Transverse colon (tissue), 4 donors: Measurements from ENCODE around the gene RET. TPM values are rescaled to one million over a fixed set of nuclear protein-coding genes. Genes with fewer than 3 reads are reported as not detected.
A peak's percentile ranks its signal among the peaks of the same experiment; 100 is the strongest.

Experiments used
- DNase-seq: peaks from one replicate; pipeline ENCODE4 v3.0.0-alpha.2; 2019
- H3K27ac ChIP-seq, 4 donors: fragments of 200-600 bp; sonication (generic); 2 replicates each; pipeline ENCODE4 v1.5.1; 2016 to 2018; ENCODE audit warnings: inconsistent platforms in 4 of 4
- H3K27me3 ChIP-seq: fragments of 200-600 bp; sonication (generic); 2 replicates; pipeline ENCODE4 v1.5.1; 2017; ENCODE audit warnings: inconsistent platforms
- H3K36me3 ChIP-seq, 4 donors: fragments of 200-600 bp; sonication (generic); 2 replicates each; pipeline ENCODE4 v1.5.1; 2017 to 2019; ENCODE audit warnings: inconsistent platforms in 4 of 4
- H3K4me1 ChIP-seq, 4 donors: fragments of 200-600 bp; sonication (generic); 2 replicates each; pipeline ENCODE4 v1.5.1; 2017 to 2020; ENCODE audit warnings: inconsistent platforms in 4 of 4
- H3K4me3 ChIP-seq, 4 donors: fragments of 200-600 bp; sonication (generic); 1 replicate in 1 of 4; 2 replicates in 3 of 4; pipeline versions ENCODE4 v1.5.1 to v1.6.1; 2017 to 2019; ENCODE audit warnings: inconsistent platforms in 4 of 4
- H3K9me3 ChIP-seq, 2 donors: fragments of 200-600 bp; sonication (generic); 2 replicates each; pipeline ENCODE4 v1.5.1; 2017 to 2019; ENCODE audit warnings: inconsistent platforms in 2 of 2
- CTCF ChIP-seq, 5 experiments: fragments of 200-600 bp in 3 of 5; fragments of 450-650 bp in 2 of 5; sonication (generic) in 3 of 5; IDR thresholded peaks; 1 replicate in 2 of 5; 2 replicates in 3 of 5; pipeline ENCODE4 v1.5.1; 2016 to 2017; ENCODE audit warnings: antibody characterized with exemption in 5 of 5, inconsistent platforms in 3 of 5, mild to moderate bottlenecking in 2 of 5, moderate library complexity in 1 of 5
- EP300 ChIP-seq: sonication (generic); formaldehyde crosslinking; IDR thresholded peaks from one replicate; pipeline ENCODE4 v1.6.1; 2017; ENCODE audit warnings: antibody characterized with exemption, low read depth
- POLR2A ChIP-seq: fragments of 450-650 bp; IDR thresholded peaks from one replicate; pipeline ENCODE4 v1.6.1; 2016; ENCODE audit warnings: antibody characterized with exemption, mild to moderate bottlenecking, moderate library complexity
- POLR2AphosphoS5 ChIP-seq, 3 donors: sonication (generic); formaldehyde crosslinking; IDR thresholded peaks; one replicate each; pipeline ENCODE4 v1.6.1; 2016; ENCODE audit warnings: antibody characterized with exemption in 3 of 3
- WGBS, 2 donors: methylation state at CpG; one replicate each; pipeline ENCODE4 v1.1.5; 2018; ENCODE audit warnings: low coverage in 1 of 2; 5-methylcytosine and 5-hydroxymethylcytosine counted together
- in situ Hi-C, 4 donors: fragments of 200-750 bp; cut with MboI; loops; one replicate each; pipeline versions ENCODE4 v1.15.0 to v1.15.1; 2017; ENCODE audit warnings: low sequenced_read_pairs in 3 of 4, low pct_ligation_motif_present in 1 of 4, low pct_unique_long_range_greater_than_20kb in 1 of 4
- intact Hi-C: fragments of 100-400 bp; cut with DNase I; formaldehyde crosslinking; loops from one replicate; pipeline ENCODE4 v1.15.1; 2023; ENCODE audit warnings: low total_unique reads
- total RNA-seq, 4 donors: library from RNA; depleted of rRNA; stranded (reverse); fragments of >200 nt; gene quantifications; one replicate each; pipeline ENCODE4 v1.1.0, GENCODE V29; 2016

The RET gene
- total RNA-seq, 4 donors from 2014 or later = 0.37 to 5.6 (median 1.4) TPM

- TF ChIP-seq EP300 (no peak), POLR2A (no peak), CTCF (IDR thresholded peaks at IDR 0.05) (no peak), POLR2AphosphoS5 (IDR thresholded peaks at IDR 0.05) (no peak)
- in situ Hi-C loops = loop anchor here in 1 of 4 donors (25.0 kb wide), 1 partner anchor 248 kb away; no protein-coding TSS in a partner anchor
- no peak overlapping the region for H3K4me3 ChIP-seq
- H3K4me1 ChIP-seq = peaks cover 0 to 3% (median 3%) of the 10 kb centered on the region in 4 donors
- H3K27me3 ChIP-seq = no peaks in the 10 kb centered on the region
- H3K36me3 ChIP-seq = no peaks in the 10 kb centered on the region
- peak; percentile 36 for DNase-seq
- no peak overlapping the region for H3K27ac ChIP-seq
- H3K9me3 ChIP-seq = no peaks in the 10 kb centered on the region
- intact Hi-C loops = no loop called here
- 47 to 58% methylated on average over 2 to 6 of the region's 7 CpGs for WGBS, 2 donors
These were observed 33.6 kb downstream of the RET start for GRCh38 chr10:43110338-43111071.

GRCh38 chr10:43111101-43111500, 34.2 kb downstream of the RET start:
- DNase-seq = no peak
- Histone ChIP-seq H3K36me3 (no peaks in the 10 kb centered on the region), H3K4me1 (no peaks in the 10 kb centered on the region), H3K9me3 (no peaks in the 10 kb centered on the region), H3K27ac (no peak overlapping the region), H3K27me3 (no peaks in the 10 kb centered on the region), H3K4me3 (no peak overlapping the region)
- WGBS, 2 donors = 91 to 100% methylated on average over 1 to 11 of the region's 11 CpGs
- TF ChIP-seq POLR2AphosphoS5 (IDR thresholded peaks at IDR 0.05) (no peak), POLR2A (no peak), CTCF (IDR thresholded peaks at IDR 0.05) (no peak), EP300 (no peak)
- in situ Hi-C loops (loop anchor here in 1 of 4 donors (25.0 kb wide), 1 partner anchor 249 kb away; no protein-coding TSS in a partner anchor), intact Hi-C loops (no loop called here)

GRCh38 chr10:43111921-43112607, 35.2 kb downstream of the RET start:
- in situ Hi-C loops (loop anchor here in 1 of 4 donors (25.0 kb wide), 1 partner anchor 250 kb away; no protein-coding TSS in a partner anchor), intact Hi-C loops (no loop called here)

More at GRCh38 chr10:43111921-43112607, 35.2 kb downstream of the RET start:
- Histone ChIP-seq H3K27ac (no peak overlapping the region), H3K4me1 (no peaks in the 10 kb centered on the region), H3K4me3 (no peak overlapping the region), H3K36me3 (no peaks in the 10 kb centered on the region), H3K27me3 (no peaks in the 10 kb centered on the region), H3K9me3 (no peaks in the 10 kb centered on the region)
- DNase-seq = no peak
- WGBS, 2 donors = 88% methylated on average over 17 of the region's 17 CpGs; no CpG with 5 or more reads in 1 of the 2 donors
- TF ChIP-seq EP300 (no peak), POLR2A (no peak), POLR2AphosphoS5 (IDR thresholded peaks at IDR 0.05) (no peak), CTCF (IDR thresholded peaks at IDR 0.05) (no peak)
